ENCODE data around the gene GCH1.

GRCh38 chr14:54797556-54797955, 105.1 kb downstream of the GCH1 start:
- TF ChIP-seq SUZ12 (IDR thresholded peaks at IDR 0.05) (no peak), PKNOX1 (IDR thresholded peaks at IDR 0.05) (no peak), FOXK2 (IDR thresholded peaks at IDR 0.05) (no peak), FOXM1 (IDR thresholded peaks at IDR 0.05; ENCODE audit: borderline replicate concordance) (no peak), TARDBP (IDR thresholded peaks at IDR 0.05) (no peak)
